Subcutaneous adipose tissue (tissue), 4 donors: Measurements from ENCODE around the gene SLC25A27. TPM values are rescaled to one million over a fixed set of nuclear protein-coding genes. Genes with fewer than 3 reads are reported as not detected.

ENCODE experiments used
- total RNA-seq, 4 donors: library from RNA; depleted of rRNA; stranded (reverse); fragments of >200 nt; gene quantifications; one replicate each; pipeline ENCODE4 v1.1.0, GENCODE V29; 2016
- TF ChIP-seq, protein P1 (sequence below): fragments of 450-650 bp; IDR thresholded peaks from one replicate; pipeline ENCODE4 v1.5.1; 2016; ENCODE audit warnings: low read depth, mild to moderate bottlenecking, control low read depth, antibody characterized with exemption, moderate library complexity

The SLC25A27 gene
- total RNA-seq, 4 donors from 2014 or later: 20.7 to 36.7 (median 28.2) TPM

DNA sequence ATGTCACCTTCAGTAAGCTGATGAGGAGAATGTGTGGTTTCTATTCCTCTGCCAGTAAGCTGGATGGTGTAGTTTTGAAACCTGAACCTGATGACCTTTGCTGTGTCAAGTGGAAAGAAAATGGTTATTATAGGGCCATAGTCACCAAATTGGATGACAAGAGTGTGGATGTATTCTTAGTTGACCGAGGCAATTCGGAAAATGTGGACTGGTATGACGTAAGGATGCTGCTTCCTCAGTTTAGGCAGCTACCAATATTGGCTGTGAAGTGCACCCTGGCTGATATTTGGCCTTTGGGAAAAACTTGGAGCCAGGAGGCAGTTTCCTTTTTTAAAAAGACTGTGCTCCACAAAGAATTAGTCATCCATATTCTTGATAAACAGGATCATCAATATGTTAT is 36.9 kb downstream of the SLC25A27 start:
- TF ChIP-seq, protein P1, sequence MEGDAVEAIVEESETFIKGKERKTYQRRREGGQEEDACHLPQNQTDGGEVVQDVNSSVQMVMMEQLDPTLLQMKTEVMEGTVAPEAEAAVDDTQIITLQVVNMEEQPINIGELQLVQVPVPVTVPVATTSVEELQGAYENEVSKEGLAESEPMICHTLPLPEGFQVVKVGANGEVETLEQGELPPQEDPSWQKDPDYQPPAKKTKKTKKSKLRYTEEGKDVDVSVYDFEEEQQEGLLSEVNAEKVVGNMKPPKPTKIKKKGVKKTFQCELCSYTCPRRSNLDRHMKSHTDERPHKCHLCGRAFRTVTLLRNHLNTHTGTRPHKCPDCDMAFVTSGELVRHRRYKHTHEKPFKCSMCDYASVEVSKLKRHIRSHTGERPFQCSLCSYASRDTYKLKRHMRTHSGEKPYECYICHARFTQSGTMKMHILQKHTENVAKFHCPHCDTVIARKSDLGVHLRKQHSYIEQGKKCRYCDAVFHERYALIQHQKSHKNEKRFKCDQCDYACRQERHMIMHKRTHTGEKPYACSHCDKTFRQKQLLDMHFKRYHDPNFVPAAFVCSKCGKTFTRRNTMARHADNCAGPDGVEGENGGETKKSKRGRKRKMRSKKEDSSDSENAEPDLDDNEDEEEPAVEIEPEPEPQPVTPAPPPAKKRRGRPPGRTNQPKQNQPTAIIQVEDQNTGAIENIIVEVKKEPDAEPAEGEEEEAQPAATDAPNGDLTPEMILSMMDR: no peak

DNA sequence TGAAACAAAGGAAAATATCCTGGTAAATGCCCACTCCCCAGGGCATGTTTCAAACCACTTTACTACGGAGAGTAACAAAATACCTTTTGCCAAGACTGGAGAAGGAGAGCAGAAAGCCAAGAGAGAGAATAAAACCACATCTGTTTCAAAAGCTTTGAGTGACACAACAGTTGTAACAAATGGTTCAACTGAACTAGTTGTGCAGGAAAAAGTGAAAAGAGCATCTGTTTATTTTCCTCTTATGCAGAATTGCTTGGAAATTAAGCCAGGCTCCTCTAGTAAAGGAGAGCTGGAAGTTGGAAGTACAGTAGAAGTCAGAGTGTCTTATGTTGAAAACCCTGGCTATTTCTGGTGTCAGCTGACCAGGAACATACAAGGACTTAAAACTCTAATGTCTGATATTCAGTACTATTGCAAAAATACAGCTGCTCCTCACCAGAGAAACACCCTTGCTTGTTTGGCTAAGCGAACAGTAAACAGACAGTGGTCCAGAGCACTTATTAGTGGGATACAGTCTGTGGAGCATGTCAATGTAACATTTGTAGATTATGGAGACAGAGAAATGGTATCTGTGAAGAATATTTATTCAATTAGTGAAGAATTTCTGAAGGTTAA is 37.5 kb downstream of the SLC25A27 start:
- TF ChIP-seq, protein P1: no peak

- TF ChIP-seq, protein P1: no peak
Observed at GRCh38 chr6:46690911-46691451, 38.2 kb downstream of the SLC25A27 start.

DNA sequence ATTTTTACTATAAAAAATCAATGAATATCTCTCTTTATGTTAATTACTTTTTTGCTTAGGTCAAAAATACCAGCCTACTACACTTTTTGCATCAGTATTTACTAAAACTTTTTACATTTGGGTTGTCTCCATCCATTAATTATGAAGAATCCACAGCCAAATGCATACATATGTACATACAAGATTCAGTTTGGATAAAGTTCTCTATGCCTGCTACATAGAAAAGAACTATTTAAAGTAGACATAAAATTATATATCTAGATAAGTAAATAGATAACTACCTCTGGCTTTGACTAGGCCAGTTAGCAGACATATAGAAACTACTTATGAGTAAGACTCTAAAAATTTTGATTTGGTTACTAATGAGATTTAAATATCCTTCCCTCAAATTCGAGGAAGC is 47.2 kb downstream of the SLC25A27 start:
- TF ChIP-seq, protein P1: no peak

GRCh38 chr6:46704562-46704961 is 51.8 kb downstream of the SLC25A27 start:
- TF ChIP-seq, protein P1: no peak

DNA sequence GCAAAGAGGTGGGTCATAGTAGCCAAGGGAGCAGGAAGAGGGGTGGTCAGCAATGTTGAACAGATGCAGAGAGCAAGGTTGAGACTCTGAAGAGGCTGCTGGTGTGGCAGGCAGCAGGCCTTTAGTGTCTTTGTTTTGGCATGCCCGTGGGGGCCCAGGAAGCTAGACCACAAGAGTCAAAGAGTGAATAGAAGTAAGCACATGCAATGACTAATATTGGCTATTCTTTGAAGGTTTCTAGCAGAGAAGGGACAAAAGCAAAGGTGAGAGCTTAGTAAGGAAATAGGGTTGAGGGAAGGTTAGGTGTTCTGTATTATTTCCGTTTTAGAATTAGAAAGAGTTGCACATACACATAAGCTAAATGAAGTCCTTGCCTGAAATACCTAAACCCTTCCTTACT is 53.7 kb downstream of the SLC25A27 start:
- TF ChIP-seq, protein P1: no peak

GRCh38 chr6:46711491-46711890 is 58.7 kb downstream of the SLC25A27 start:
- TF ChIP-seq, protein P1: no peak
